ENCODE data around the gene MAGOH.

The MAGOH gene

GRCh38 chr1:53196485-53197290, 41.6 kb downstream of the MAGOH start, which contains the start of gene CPT2:
CPT2 (plus strand) TSS chr1:53196824; CDS start chr1:53196944, 120 bp downstream.
- DNase-seq (ENCODE audit: low spot score), result peak; percentile 99
- in situ Hi-C loops (cut with MboI; ENCODE audit: low sequenced_read_pairs, unreplicated experiment), result loop anchor here (25.0 kb wide), 2 partner anchors 284 to 484 kb away; partner anchors contain the start of gene ECHDC2
- TF ChIP-seq, protein P1, sequence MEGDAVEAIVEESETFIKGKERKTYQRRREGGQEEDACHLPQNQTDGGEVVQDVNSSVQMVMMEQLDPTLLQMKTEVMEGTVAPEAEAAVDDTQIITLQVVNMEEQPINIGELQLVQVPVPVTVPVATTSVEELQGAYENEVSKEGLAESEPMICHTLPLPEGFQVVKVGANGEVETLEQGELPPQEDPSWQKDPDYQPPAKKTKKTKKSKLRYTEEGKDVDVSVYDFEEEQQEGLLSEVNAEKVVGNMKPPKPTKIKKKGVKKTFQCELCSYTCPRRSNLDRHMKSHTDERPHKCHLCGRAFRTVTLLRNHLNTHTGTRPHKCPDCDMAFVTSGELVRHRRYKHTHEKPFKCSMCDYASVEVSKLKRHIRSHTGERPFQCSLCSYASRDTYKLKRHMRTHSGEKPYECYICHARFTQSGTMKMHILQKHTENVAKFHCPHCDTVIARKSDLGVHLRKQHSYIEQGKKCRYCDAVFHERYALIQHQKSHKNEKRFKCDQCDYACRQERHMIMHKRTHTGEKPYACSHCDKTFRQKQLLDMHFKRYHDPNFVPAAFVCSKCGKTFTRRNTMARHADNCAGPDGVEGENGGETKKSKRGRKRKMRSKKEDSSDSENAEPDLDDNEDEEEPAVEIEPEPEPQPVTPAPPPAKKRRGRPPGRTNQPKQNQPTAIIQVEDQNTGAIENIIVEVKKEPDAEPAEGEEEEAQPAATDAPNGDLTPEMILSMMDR (IDR thresholded peaks at IDR 0.05; ENCODE audit: borderline replicate concordance, control extremely low read depth, extremely low read depth, insufficient read depth, missing control alignments), result peak; percentile 9

DNA sequence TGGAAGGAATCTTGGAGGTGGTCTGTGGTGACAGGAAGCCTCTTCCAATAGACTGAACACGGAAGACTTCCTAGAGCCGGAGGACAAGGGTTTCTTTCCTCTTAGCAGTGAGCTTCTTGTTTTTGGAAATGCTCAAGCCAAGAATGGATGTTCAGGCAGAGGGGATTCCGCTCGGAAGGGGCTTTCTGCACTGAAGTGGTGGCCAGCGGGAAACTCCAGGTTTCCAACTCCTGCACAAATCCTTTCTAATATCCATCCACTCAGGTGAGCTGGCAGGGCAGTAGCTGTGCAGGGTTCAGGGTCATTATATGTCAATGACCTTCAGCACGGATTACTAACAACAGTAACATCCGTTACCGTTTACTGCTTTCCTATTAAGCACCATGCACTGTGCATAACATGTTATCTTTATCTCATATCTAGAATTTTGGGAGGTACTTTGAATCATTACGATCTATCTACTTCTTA, 42.3 kb downstream of the MAGOH start:
- in situ Hi-C loops (cut with MboI; ENCODE audit: low sequenced_read_pairs, unreplicated experiment), result loop anchor here (25.0 kb wide), 2 partner anchors 284 to 484 kb away; partner anchors contain the start of gene ECHDC2
- DNase-seq (ENCODE audit: low spot score), result no peak
- TF ChIP-seq, protein P1 (IDR thresholded peaks at IDR 0.05; ENCODE audit: borderline replicate concordance, control extremely low read depth, extremely low read depth, insufficient read depth, missing control alignments), result no peak

DNA sequence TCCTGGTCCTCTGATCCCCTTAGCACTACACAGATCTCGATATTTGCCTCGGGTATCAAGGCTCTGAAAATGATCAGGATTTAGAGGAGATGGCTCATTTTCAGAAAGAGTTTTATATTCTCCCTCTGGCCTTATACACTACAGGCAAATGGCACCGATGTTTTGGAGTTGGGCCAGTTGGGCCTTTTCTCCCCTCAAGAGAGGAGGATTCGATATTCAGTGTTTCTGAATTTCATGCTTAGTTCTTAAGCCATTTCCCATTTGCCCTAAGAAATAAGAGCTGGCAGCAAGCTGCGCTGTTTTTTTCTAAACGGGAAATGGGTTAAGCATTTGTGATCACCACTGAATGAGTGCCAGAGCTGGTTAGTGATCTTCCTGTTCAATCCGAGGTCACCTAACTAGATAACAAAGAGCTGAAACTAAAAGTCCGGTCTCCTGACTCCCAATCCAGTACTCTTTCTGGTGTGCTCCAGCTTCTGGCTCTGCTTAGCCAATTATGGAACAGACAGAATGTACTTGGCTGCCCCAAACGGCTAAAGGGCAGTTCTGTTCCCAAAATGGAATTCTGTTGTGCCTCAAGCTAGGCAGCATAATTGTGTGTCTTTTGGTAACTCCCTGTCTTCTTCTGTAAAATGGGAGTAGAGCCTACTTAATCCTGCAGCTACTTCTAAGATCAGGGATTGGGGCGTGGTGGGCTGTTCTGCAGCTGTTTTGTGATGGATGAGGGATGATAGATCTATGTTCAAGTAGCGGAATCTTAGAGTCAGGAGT, 42.9 kb downstream of the MAGOH start:
- TF ChIP-seq, protein P1 (IDR thresholded peaks at IDR 0.05; ENCODE audit: borderline replicate concordance, control extremely low read depth, extremely low read depth, insufficient read depth, missing control alignments), result no peak
- DNase-seq (ENCODE audit: low spot score), result no peak
- in situ Hi-C loops (cut with MboI; ENCODE audit: low sequenced_read_pairs, unreplicated experiment), result loop anchor here (25.0 kb wide), 2 partner anchors 283 to 483 kb away; partner anchors contain the start of gene ECHDC2

DNA sequence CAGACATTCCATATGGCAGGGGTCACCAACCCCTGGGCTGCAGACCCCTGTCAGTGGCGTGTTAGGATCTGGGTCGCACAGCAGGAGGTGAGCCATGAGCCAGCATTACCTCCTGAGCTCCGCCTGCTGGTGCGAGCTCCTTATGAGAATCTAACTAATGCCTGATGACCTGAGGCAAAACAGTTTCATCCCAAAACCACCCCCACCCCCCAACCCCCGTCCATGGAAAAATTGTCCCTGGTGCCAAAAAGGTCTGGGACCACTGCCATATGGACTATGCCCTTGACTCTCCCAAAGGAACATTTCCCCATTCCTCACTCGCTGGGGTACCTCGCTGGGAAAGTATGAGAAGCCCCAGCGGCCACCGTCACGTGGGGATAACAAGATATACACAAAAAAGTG, 48.1 kb downstream of the MAGOH start:
- TF ChIP-seq, protein P1 (IDR thresholded peaks at IDR 0.05; ENCODE audit: borderline replicate concordance, control extremely low read depth, extremely low read depth, insufficient read depth, missing control alignments), result no peak
- in situ Hi-C loops (cut with MboI; ENCODE audit: low sequenced_read_pairs, unreplicated experiment), result loop anchor here (25.0 kb wide), 2 partner anchors 278 to 478 kb away; partner anchors contain the start of gene ECHDC2
- no peak for DNase-seq (ENCODE audit: low spot score)

DNA sequence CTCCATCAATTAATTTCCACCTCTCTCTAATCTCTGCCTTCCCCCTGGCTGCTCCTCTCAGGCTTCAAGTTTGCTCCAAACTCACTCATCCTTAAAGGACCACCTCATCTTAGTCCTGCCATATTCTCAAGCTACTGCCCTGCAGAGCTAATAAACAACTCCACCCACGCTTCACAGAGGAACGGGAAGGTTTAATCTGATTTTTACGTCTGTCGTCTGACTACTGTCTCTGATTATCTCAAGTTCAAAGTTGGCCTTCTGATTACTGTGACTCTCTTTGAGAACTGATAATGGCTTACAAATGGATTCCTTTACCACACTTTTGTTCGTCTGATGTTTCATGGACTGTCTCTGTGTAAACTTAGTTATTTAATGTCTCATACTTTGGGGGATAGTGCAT, 49.3 kb downstream of the MAGOH start:
- DNase-seq (ENCODE audit: low spot score), result no peak
- TF ChIP-seq, protein P1 (IDR thresholded peaks at IDR 0.05; ENCODE audit: borderline replicate concordance, control extremely low read depth, extremely low read depth, insufficient read depth, missing control alignments), result no peak
- in situ Hi-C loops (cut with MboI; ENCODE audit: low sequenced_read_pairs, unreplicated experiment), result loop anchor here (25.0 kb wide), 2 partner anchors 277 to 477 kb away; partner anchors contain the start of gene ECHDC2

DNA sequence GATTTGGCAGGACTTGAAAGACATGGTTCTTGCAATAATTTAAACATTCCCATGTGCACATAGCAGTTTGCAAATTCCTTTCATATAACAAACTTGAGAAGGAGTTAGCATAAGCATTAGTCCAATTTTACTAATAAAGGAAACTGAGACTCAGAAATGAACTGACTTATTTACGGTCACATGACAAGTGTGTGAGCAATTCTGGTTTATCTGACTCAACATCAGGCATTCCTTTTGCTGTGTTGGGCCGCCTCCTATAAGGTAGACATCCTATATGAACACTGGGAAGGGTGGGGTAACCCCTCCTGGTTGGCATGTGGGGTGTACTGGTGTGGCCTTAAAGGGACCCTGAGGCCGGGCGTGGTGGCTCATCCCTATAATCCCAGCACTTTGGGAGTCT, 50.2 kb downstream of the MAGOH start:
- DNase-seq (ENCODE audit: low spot score), result no peak
- in situ Hi-C loops (cut with MboI; ENCODE audit: low sequenced_read_pairs, unreplicated experiment), result loop anchor here (25.0 kb wide), 2 partner anchors 276 to 476 kb away; partner anchors contain the start of gene ECHDC2
- TF ChIP-seq, protein P1 (IDR thresholded peaks at IDR 0.05; ENCODE audit: borderline replicate concordance, control extremely low read depth, extremely low read depth, insufficient read depth, missing control alignments), result no peak

Measured in GM13976 (cell line).